Putamen (tissue), 1 donor: ENCODE data around the gene ATXN2.

Experiments
- DNase-seq: peaks from one replicate; pipeline ENCODE4 v3.0.0-alpha.2; 2016; ENCODE audit warnings: low spot score

Gene ATXN2

DNA sequence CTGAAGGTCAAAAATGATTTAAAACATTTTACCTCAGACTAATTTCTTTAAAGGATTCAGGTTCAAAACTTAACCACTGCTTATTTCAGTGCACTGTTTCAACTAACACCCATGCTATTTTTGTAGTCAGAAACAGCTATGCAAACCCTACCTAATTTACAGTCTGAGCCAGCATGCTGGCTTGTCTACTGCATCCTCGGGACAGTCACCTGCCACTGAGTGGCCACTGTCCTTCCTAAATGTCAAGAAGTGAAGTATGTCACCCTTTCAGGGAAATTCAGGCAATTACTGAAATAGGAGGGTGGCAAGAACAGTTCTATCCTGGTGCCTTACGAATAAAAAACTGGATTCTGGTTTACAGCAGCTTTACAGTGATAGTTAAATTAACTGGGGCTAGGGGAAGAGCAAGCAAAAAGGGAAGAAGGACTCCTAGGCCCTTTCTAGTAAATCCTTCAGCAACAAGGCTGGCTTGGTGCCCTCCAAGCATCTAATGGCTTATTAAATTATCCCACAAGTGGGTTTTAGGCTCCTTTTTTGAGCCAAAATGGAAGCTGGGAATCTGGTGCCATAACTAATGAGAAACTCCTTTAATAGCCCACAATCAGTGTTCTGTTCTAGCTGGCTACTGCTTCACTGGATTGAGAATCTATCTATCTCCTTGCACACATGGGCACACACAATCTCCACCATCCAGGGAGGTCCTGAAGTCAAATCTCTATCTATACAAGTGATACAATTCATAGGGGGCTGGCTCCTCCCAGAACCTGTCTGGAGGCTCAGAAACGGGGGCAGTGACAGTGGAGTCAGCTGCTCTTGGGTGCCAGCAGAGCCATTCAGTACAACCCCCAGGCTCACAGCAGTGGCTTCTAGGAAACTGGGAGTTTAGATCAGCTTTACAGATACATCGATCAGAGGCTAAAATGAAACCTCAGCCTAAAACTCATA is 150.0 kb downstream of the ATXN2 start:
- DNase-seq: no peak

DNA sequence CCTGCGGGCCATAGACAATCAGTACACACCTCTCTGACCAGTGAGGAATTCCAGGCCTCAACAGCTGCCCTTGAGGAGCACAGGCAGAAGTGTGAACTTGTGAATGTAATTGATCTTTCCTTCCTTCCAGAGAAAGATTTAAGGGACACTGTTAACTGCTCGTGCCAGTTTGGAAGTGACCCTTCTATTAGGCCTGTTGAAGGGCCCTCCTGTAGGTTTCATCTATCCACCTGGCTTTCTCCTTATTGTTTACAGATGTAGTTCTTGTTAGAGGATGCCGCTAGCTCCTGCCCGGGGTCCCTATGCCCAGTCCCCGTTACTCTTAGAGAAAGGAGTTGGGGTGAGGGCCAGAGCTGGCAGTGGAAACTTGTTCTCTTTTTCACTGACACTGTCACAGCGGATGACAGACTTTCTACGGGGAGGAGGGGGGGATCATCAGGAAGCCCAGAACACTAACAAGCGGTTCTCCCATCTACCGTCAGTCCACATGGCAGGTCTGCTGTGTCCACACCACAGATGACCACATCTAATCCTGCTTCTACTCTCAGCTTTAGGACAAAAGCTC is 150.8 kb downstream of the ATXN2 start:
- DNase-seq: no peak

DNA sequence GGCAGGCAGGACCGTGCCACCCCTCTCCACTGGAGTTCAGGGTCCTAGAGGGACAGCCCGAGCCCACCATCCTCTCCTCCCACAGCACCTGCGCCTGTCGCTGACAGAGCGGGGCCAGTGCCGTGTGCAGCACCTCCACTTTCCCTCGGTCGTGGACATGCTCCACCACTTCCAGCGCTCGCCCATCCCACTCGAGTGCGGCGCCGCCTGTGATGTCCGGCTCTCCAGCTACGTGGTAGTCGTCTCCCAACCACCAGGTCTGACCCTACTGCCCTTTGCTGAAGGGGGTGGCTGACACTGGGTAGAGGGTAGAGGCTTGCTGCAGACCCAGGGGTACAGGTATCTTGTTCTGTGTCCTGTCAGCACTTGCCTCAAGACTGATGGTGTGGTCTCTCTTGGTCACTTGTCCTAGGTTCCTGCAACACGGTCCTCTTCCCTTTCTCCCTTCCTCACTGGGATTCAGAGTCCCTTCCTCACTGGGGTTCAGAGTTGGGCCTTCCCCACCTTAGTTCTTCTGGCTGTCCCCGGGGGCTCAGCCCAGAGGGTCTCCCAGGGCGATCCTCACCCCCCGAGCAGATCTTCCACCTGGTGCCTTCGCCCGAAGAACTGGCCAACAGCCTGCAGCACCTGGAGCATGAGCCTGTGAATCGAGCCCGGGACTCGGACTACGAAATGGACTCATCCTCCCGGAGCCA is 151.4 kb downstream of the ATXN2 start:
- DNase-seq: no peak

DNA sequence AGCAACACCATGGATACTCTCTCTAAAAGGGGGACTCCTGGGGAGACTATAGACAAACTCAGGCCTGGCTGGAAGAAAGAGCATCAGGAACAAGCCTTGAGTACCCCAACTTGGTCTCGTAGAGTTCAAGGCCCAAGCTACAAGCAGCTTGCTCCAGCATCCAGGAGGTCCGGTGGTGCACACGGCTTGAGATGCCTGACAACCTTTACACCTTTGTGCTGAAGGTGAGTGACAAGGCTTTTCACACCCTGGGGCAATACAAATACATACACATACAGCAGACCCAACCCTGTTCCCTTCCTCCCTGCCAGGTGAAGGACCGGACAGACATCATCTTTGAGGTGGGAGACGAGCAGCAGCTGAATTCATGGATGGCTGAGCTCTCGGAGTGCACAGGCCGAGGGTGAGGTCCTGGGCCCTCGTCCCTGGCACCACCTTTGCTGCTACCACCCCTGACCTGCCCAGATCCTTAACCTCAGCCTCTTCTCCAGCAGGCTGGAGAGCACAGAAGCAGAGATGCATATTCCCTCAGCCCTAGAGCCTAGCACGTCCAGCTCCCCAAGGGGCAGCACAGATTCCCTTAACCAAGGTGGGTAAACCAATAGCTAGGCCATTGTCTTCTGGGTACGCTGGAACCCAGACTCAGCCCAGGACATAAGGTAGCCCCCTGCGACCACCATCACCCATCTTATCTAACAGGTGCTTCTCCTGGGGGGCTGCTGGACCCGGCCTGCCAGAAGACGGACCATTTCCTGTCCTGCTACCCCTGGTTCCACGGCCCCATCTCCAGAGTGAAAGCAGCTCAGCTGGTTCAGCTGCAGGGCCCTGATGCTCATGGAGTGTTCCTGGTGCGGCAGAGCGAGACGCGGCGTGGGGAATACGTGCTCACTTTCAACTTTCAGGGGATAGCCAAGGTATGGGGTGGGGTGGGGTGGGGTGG is 152.2 kb downstream of the ATXN2 start:
- DNase-seq: no peak

DNA sequence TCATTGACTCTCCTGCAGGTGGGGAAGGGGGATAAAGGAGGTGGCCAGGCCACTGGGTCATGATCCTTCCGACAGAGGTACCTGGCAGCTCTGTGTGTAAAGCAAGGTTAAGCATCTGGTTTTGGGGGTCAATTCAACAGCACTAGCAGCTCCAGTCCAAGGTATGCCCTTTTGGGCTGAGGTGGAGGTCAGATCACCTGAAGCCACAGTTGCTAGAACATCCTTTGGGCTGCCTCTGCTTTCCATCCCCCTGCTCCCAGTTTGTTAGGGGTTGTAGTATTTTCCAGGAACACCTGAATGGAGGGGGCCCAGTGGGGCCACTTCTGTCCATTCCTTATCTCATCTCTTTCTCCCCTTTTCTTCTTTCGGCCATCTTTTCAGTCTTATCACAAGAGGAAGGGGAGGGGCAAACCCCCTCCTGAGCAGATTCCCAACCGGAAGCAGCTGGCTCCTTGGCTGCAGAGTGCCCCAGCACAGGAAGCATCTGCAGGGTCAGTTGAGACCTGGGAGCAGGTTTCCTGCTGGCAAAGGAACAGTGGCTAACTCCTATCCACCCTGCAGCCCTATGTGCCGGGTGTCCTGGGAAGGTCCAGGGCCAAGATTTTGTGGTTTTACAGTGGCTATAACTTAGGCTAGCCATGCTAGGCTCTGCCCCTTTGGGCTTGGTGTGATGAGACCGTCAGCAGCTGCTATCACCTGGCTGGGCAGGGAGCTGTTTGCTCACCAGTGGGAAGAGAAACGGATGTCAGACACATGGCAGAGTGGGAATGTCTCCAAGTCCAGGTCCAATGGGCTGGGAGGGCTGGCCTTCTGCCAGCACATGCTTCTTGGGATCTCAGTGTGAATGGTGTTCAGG is 153.2 kb downstream of the ATXN2 start:
- DNase-seq: no peak

DNA sequence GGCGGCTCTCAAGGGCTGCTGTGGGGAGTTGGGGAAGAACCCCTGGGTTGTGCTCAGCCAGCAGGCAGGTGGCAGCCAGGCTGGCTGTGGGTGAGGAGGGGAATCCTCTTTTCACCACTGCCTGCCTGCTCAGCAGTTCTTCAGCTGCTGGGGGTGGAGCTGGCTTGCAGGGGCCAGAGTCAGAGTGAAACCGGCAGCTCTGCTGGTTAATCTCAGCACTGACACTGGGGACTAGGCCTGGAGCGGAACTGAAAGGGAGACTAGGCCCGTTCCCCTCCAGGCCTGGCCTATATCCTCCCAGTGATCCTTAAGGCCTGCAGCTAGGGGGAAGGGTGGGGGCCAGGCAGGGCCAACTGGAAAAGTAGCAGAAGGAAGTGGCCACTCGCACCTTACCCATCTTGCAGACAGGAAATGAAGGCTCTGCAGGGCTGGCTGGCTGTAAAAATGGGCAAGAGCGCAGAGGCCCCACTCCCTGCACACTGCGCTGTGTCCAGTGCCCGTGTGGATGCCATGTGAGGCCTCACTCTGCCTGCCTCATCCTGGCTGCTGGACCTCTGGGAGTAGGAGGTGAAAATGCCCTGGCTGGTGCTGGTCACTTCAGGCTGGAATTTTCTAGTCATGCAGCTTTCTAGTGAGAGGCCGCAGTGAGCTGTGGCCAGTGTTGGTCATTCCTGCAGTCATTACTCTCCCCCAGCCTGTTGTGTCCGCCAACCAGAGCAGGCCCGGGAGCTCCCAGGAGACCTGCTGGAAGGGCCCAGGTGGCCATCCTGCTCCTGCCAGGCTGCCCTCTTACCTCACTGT is 154.0 kb downstream of the ATXN2 start:
- DNase-seq: peak; percentile 54

DNA sequence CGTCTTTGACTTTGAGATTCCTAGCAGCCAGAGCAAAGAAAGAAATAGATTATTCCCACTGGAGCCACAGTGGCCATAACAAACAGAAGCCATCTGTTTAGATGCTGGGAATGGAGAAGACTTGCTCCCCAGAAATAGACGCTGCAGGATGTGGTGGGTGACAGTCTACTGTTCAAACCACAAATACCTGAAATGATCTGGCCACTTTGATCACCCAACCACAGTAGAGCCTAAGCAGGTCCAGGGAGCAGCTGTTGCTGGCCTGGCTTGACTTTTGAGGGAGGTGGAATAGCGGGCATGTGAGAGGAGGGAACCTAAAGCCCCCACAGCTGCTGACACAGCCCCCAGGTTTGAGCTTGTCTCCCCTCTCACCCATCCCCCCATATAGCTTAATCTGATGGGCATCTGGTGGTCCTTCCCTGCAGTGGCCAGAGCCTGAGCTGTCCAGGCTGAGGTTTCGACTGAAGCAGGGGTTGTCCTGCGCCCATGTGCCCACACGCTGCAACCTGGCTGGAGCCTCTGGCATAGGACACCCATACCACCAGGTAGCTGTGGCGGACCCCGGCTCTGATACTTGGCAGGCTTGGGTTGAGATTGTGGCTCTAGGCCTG is 154.7 kb downstream of the ATXN2 start:
- DNase-seq: no peak

DNA sequence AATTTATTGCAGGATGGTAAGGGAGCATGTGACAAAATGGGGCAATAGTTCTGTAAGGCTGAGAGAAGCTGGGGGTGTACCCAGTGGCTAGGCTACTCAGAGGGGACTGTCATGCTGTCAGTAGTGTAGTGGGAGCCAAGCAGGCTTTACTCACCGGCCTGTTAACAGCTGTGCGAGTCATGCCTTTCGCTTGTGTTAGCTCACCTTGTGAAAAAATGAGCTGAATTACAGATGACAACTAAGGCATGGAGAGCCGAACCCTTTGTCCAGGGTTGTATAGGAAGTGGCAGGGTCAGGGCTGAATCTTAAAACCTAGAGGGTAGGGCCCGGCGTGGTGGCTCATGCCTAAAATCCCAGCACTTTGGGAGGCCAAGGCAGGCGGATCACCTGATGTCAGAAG is 155.5 kb downstream of the ATXN2 start:
- no peak for DNase-seq

DNA sequence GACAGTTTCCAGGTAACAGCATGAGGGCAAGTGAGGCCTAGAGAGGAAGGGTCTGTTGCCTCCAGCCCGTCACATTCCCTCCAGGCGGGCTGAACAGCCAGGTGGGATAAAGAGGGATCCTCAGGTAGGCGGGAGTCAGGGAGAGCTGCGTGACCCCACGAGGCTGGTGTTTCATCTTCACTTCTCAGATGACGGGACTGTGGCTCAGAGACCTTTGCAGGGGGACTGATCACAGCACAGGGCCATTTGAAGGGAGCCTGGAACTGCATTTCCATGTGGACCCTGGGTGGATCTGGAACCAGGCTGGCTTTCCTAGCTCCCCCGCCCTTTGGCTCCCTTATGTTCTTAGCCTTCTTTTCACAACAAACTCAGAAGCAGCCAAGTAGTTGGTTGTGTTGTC is 156.0 kb downstream of the ATXN2 start:
- DNase-seq: no peak

DNA sequence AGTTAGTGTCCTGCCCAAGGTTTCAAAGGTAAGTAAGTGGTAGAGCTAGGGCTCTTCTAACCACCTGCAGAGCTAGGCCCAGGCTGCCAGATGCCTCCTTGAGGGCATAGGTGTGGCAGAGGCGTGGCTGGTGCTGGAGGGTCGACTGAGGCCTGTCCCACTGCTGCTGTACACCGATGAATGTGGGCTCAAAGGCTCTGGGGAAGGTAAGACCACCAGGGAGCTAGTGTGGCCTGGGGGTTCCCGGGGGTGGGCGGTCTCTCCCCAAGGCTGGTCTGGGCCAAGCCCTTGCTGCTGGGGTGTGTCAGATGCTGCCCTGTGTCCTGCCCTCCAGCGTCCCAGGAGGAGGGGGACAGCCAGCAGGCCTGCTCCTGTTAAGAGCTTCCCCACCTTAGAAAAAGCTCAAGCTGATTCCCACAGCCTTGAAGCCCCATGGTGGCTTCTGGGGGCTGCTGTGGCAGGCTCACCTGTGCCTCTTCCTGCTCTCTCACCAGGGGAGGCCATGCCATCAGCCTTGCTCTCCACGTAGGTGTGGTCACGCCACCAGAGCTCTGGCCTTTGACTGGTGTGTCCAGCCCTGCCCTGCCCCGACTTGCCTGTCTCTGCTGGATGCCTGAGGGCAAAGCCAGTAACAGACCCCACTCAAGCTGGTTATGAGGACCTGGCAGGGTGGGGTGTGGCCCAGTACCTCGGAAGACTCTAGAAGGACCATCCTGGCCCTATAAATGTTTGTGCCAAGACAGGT is 156.6 kb downstream of the ATXN2 start:
- DNase-seq: no peak

DNA sequence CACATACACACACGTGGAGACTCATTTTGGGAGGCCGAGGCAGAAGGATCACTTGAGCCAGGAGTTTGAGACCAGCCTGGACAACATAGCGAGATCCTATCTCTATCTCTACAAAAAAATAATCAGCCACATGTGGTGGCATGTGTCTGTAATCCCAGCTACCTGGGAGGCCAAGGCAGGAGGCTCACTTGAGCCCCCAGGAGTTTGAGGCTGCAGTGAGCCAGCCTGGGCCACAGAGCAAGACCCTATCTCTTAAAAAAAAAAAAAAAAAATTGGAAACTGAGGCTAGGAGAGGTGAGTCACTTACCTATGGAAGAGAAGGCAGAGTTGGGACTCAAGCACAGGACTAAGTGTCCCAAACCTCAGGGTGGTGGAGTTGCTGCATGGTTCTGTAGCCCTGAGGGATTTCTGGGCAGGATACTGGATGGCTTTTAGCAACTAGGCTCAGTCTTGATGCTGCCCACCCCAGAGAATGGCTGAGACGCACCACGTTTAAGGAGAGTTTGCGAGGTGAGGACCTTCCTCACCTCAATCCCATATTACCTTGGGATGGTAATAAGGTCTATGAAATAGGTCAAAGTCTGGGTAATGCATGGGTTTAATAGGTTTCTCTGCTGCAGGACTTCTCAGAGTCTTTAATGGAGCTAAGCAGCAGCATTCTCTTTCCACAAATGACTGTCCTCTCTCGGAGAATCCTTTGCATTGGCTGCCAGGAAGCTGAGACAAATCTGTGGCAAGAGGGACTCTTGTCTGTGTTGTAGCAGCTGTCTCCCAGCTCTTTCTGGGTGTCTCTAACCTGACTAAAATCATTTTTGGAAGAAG is 157.8 kb downstream of the ATXN2 start:
- no peak for DNase-seq

DNA sequence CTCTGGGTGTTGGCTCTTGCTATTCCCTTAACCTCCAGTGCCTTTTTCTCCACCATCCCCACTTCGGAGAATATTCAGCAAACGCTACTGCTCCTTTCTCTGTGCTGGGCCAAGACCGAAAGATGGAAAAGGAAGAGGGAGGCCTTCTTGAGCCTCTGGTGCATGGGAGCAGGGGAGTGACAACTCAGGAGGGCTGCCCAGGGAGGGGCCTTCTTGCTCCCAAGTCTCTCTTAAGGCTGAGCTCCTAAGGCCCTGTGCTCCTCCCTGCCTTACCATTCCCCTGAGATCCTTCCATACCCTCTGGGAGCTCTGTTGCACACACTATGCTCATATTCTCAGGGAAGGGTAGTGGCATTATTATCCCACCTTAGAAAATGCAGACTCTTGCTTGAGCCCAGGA is 158.5 kb downstream of the ATXN2 start:
- no peak for DNase-seq

DNA sequence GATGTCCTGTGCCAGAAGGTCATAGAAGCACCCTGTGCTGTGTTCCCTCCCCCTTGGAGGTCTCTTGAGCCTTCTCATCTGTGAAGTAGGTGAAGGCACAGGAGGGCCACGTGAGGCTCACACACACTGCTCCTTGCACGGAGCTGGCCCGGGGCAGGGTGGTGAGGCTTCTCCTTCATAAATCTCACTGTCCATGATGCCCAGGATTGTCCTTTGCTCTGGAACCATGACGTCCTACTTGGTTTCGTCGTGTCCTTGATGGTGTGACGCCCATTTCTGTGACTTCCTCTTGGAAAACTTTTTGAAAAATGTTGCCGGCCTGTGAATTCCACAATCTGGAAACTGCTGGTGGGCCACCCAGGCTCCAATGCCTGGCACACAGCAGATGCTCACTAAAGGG is 159.0 kb downstream of the ATXN2 start:
- DNase-seq: no peak

DNA sequence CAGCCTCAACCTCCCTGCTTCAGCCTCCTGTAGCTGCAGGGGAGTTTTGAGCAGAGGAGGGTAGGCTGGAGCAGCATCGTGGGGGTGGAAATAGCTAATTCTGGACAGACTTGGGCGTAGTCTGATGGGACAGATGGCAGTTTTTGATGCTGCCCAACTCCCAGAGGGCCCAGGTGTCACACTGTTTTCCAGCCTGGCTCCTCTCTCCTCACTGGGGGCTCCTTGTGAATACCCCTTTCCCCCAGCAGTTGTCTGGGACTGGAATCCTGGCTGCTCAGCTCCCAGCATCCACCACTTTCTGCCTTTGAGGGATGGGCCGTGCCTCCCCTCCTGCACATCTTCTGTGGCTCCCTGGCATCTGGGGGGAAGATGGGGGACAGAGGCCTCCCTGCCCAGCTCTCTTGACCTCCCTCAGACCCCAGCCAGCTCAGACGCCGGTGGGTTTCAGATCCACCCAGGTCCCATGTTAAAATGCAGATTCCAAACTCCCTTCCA is 159.4 kb downstream of the ATXN2 start:
- no peak for DNase-seq

DNA sequence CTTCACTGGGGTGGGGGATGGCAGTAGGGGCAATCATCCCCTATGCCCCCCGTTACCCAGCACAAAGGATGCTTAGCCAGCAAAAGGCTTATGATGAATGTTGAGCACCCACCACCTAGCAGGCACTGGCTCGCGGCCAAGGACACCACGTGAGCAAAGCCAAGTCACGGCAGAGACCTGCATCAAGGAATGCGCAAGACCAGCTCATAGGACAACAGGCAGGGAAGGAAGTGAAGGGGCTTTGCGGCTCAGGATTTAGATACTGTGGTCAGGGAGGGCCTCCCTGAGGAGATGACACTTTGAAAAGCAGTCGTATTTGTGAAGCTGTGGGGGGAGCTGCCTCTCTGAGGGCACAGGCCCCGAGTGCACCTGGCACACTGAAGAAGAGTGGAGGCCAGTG is 160.6 kb downstream of the ATXN2 start:
- no peak for DNase-seq

DNA sequence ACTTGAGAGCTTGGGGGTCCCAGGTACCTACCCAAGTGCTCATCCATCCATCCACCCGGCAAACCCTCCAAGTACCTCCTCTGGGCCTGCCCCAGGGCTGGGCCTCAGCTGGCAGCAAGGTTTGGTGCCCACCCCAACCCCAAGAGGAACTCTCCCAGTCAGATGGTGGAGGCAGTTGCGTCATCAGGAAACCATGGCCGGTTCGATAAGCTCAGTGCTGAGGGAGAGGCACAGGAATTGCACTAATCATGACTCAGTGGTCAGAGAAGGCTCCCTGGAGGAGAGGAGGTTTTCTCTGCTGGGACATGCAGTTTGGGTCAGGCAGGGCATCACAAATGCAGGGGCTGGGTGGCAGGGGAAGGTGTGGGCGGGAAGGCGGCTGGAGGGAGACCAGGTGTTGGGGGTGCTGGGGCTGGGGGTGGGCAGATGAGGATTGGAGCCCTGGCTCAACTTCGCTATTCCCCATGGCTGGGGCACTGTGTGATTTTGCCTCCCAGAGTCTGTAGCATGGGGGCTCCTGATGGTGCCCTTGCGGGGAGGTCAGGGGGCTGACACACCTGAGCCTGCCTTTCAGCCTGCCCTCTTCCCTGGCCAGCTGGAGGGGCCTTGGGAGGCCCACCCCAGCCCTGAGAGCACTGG is 161.2 kb downstream of the ATXN2 start:
- DNase-seq: no peak

DNA sequence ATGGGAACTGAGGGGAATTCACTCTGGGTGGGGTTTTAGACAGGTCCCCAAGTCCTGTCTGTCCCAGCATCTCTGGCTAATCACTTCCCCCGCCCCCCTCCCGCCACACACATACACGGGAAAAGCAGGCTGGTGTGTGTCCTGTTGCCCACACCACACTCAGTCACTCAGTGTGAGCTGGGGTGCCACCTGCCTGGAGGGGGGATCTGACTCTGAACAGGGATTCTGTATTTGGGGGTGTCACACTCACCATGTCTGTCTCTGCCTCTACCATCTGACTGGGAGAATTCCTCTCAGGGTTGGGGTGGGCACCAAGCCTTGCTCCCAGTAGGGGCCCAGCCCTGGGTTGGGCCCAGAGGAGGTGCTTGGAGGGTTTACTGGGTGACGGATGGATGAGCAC is 162.3 kb downstream of the ATXN2 start:
- no peak for DNase-seq
